Cardiac muscle cell (in vitro differentiated cells and primary cell): ENCODE results near the gene ASPRV1. TPM values are rescaled to one million over a fixed set of nuclear protein-coding genes. Genes with fewer than 3 reads are reported as not detected.

ENCODE experiments used
- DNase-seq, 2 donors: peaks; one replicate each; pipeline versions ENCODE4 v3.0.0 to v3.0.0-alpha.2; 2010 to 2017; ENCODE audit warnings: low read depth in 1 of 2, low spot score in 1 of 2
- H3K27ac ChIP-seq: fragments of 200-600 bp; sonication (generic); 2 replicates; pipeline ENCODE4 v1.5.1; 2016
- H3K27me3 ChIP-seq: fragments of 200-600 bp; sonication (generic); 2 replicates; pipeline ENCODE4 v1.6.0; 2016; ENCODE audit warnings: control low read depth
- H3K36me3 ChIP-seq: fragments of 200-600 bp; sonication (generic); 2 replicates; pipeline ENCODE4 v1.5.1; 2016; ENCODE audit warnings: control low read depth
- H3K4me1 ChIP-seq: fragments of 200-600 bp; sonication (generic); 2 replicates; pipeline ENCODE4 v1.8.1; 2017; ENCODE audit warnings: low read depth, mild to moderate bottlenecking, mixed run types
- H3K4me3 ChIP-seq: fragments of 200-600 bp; sonication (generic); 2 replicates; pipeline ENCODE4 v1.5.1; 2016; ENCODE audit warnings: mild to moderate bottlenecking
- H3K9me3 ChIP-seq: fragments of 200-600 bp; sonication (generic); 2 replicates; pipeline ENCODE4 v1.5.1; 2017; ENCODE audit warnings: low read depth, mild to moderate bottlenecking, control low read depth
- polyA plus RNA-seq: library from polyadenylated mRNA; unstranded; fragments of >200 nt; fragmentation: Nextera tagmentation; extraction: Ambion mirVana; gene quantifications from 2 replicates; pipeline ENCODE4 v1.2.1, GENCODE V29; 2016
- total RNA-seq: library from RNA; depleted of rRNA; stranded (reverse); fragments of >200 nt; gene quantifications from 2 replicates; pipeline ENCODE4 v1.2.3, GENCODE V29; 2016
- TF ChIP-seq, protein P1 (sequence below): IDR thresholded peaks from 2 replicates; pipeline ENCODE4 v1.5.1; 2012; ENCODE audit warnings: low read depth, mild to moderate bottlenecking, low read length

The ASPRV1 gene
- total and polyA plus RNA-seq, 2 experiments from 2014 or later = 3.8 to 4.2 TPM

DNA sequence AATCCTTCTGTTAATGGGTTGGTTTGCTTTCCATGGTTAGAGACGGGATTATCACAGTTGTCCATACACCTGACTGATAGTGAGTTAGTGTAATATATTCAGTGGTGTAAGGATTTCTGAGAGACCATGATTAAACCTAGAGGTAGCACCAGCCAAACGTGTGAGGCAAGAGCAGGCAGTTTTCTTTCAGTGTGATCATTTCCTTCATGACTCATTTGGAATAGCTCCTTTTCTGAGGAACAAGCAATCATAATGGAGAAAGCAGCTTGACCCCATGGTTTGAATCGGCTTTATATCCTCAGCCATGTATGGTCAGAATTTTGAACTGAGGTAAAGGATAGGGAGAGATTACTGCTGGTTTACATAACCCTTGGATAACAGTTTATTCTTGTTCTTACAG is 43.6 kb downstream of the ASPRV1 start:
- Histone ChIP-seq H3K36me3 (peaks cover 13% of the 10 kb centered on the region), H3K4me3 (no peak overlapping the region), H3K27me3 (no peaks in the 10 kb centered on the region), H3K9me3 (no peaks in the 10 kb centered on the region), H3K4me1 (peaks cover 5% of the 10 kb centered on the region), H3K27ac (no peak overlapping the region)
- TF ChIP-seq, protein P1, sequence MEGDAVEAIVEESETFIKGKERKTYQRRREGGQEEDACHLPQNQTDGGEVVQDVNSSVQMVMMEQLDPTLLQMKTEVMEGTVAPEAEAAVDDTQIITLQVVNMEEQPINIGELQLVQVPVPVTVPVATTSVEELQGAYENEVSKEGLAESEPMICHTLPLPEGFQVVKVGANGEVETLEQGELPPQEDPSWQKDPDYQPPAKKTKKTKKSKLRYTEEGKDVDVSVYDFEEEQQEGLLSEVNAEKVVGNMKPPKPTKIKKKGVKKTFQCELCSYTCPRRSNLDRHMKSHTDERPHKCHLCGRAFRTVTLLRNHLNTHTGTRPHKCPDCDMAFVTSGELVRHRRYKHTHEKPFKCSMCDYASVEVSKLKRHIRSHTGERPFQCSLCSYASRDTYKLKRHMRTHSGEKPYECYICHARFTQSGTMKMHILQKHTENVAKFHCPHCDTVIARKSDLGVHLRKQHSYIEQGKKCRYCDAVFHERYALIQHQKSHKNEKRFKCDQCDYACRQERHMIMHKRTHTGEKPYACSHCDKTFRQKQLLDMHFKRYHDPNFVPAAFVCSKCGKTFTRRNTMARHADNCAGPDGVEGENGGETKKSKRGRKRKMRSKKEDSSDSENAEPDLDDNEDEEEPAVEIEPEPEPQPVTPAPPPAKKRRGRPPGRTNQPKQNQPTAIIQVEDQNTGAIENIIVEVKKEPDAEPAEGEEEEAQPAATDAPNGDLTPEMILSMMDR = no peak
- DNase-seq = peak in 1 of 2 donors; percentile 93

DNA sequence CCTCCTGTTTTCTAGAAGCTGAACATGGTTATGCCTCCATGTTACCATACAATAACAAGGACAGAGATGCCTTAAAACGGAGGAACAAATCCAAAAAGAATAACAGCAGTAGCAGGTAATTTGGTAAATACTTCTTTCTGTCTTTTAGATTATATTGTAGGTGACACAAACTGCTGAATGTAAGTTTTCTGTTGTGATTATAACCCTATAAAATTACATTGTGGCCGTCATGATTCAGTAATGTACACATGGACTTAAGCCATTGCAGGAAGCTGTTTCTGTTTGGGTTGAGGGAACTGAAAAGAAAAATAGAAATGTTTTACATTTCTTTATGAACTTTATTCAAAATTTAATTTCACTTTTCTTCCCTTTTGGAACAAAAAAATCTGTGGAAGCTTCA is 45.3 kb downstream of the ASPRV1 start:
- no peak for DNase-seq
- peaks cover 5% of the 10 kb centered on the region for H3K4me1 ChIP-seq
- H3K27ac ChIP-seq = no peak overlapping the region
- no peaks in the 10 kb centered on the region for H3K27me3 ChIP-seq
- H3K4me3 ChIP-seq = peak overlapping the region; percentile 91
- TF ChIP-seq, protein P1 = no peak
- H3K36me3 ChIP-seq = peaks cover 3% of the 10 kb centered on the region
- no peaks in the 10 kb centered on the region for H3K9me3 ChIP-seq

DNA sequence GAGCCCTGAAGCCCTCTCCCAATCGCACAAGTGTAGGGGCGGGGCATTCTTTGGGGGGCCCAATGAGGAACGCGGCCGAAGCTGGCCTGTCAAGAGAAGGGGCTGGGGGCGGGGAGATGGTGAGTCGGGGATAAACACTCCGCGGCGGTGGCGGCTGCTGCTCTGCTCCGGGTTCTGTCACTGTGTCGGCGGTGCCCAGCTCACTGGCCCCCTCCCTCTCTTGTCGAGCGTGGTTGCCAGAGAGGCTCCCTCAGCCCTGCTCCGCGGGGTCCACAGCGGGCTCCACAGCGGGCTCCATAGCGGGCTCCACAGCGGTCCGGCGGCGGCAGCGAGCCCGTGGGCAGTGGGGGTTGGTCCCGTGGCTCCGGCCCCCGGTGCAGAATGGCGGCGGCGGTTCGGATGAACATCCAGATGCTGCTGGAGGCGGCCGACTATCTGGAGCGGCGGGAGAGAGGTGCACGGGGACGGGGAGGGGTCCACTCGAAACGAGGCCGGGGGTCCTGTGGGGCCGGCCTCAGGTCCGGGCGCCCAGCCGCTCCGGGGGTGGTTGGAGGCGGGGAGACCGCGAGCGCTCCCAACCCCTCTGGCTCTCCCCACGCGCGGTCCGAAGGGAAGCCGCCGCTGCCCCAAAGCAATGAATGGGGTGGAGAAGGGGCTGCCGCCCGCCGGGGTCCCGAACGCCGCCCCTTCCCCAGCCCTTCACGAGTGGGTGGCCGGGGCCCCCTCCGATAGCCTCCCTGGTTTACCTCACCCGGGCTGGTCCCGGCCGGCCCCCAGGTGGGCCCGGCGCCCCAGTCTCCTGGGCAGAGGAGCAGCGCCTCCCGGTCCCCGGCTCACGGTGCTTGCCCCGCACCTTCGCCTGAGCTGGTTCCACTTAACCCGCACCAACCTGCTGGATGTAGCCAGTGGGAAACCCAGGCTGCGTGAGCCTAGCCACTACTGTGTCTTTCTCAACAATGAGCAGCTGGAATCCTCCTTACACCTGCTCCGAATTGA is 46.2 kb downstream of the ASPRV1 start, which contains the start of gene MXD1:
Gene MXD1 (plus strand): TSS at position 160 of the 996 bp plus-strand sequence. CDS start 222 bp downstream, at position 382.
- Histone ChIP-seq H3K27me3 (no peaks in the 10 kb centered on the region), H3K36me3 (peaks cover 3% of the 10 kb centered on the region), H3K4me3 (peak within 1 kb of the TSS; percentile 91), H3K27ac (peak within 1 kb of the TSS; percentile 97), H3K9me3 (no peaks in the 10 kb centered on the region), H3K4me1 (peaks cover 5% of the 10 kb centered on the region)
- TF ChIP-seq, protein P1 = no peak
- DNase-seq = peak in 1 of 2 donors; percentile 43

DNA sequence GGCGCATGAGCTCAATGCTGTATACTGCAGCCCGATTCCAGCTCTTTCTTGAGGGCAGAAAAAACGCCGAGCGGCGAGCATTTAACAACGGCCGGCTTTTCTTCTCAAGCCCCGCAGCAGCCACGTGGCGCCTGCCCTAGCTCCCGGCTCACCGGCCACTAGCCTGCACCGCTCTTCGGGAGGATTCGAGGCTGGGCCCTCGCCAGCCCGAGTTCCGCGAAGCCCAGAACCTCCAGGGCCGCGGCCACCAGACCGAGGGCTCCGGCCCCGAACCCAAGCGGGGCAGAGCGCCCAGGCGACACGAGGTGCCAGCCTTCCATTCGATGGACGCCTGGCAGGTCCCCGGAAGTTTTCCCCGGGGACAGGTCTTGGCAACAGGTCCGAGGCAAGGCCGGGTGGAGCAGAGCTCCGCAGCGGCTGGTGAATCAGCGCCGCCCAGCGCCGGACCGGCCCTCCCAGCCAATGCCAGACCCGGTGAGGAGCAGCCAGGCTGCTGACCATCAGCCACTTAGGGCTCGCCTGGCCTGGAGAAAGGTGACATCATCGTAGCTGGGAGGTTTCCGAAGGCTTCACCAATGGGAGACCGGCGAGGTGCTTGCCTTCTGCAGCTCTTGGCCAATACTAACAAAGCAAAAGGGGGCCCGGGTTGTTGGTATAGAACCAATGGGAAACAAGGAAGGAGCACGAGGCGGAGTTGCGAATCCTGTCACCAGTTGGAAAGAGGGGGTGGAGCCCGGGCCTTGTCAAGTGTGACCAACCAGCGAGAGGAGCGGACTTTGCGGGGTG is 47.1 kb downstream of the ASPRV1 start:
- peaks cover 5% of the 10 kb centered on the region for H3K4me1 ChIP-seq
- H3K27me3 ChIP-seq = no peaks in the 10 kb centered on the region
- TF ChIP-seq, protein P1 = peak; percentile 25
- peak; percentile 100 for DNase-seq
- H3K4me3 ChIP-seq = peak overlapping the region; percentile 47
- H3K36me3 ChIP-seq = peaks cover 7% of the 10 kb centered on the region
- H3K27ac ChIP-seq = peak overlapping the region; percentile 97
- H3K9me3 ChIP-seq = no peaks in the 10 kb centered on the region

DNA sequence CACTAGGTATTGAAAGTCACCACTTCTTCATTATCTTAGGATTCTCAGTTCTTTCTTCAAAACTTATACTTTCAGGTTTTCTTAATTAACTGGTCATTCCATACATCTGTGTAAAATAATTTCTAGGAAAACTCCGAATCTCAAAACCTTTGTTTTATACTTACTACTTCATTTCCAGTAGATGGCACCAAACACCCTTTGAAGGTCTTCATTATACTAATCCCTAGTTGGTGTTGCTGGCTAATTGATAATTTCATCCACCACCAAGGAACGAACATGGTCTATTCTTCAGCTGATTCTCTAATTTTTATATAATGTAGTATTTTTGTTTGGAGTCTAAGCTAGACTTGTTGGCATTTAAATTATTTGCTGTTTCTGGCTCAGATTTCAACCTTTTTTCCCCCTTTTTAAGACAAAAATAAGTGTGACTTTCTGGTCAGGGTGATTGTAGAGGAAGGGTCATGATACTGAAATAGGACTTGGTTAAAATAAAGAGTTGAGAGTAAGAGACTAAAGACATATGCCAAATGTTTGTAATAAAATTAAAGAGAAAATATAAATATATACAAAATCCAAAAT is 49.4 kb downstream of the ASPRV1 start:
- Histone ChIP-seq H3K9me3 (no peaks in the 10 kb centered on the region), H3K4me1 (peaks cover 5% of the 10 kb centered on the region), H3K27me3 (no peaks in the 10 kb centered on the region), H3K27ac (no peak overlapping the region), H3K36me3 (peaks cover 4% of the 10 kb centered on the region), H3K4me3 (no peak overlapping the region)
- peak; percentile 59 to 75 for DNase-seq
- TF ChIP-seq, protein P1 = peak; percentile 45
